HCT116 (cell line): ENCODE data around the gene OR2D3. TPM values are rescaled to one million over a fixed set of nuclear protein-coding genes. Genes with fewer than 3 reads are reported as not detected.

ENCODE experiments used
- ATAC-seq: fragments of 200-7000 bp; cut with Tn5 transposase; 2 replicates; pipeline ENCODE4 v1.9.1; 2020; ENCODE audit warnings: mild to moderate bottlenecking, moderate library complexity
- BruUV-seq: library from RNA; stranded (reverse); fragments of 400-500 nt; replicated peaks from 2 replicates; lab custom pipeline; 2021; lab: Mats Ljungman, UMichigan
- CTCF ChIA-PET: fragments of 300-600 bp; sonication (Branson Sonifier 250); formaldehyde crosslinking; loops from one replicate; lab custom pipeline; 2021; ENCODE audit warnings: antibody characterized with exemption; lab: Charles Lee
- POLR2A ChIA-PET: fragments of 300-600, 350-600 bp; sonication (Branson Sonifier 250); formaldehyde crosslinking; loops from one replicate; lab custom pipeline; 2021; ENCODE audit warnings: antibody characterized with exemption; lab: Charles Lee
- RAD21 ChIA-PET, 2 experiments: fragments of 300-600 bp; sonication (Branson Sonifier 250); formaldehyde crosslinking; loops; one replicate each; lab custom pipeline; 2023; ENCODE audit warnings: low total read pairs in 2 of 2; ENCODE audit not compliant: uncharacterized antibody in 2 of 2, unreplicated experiment in 2 of 2, low non-redundant PET in 1 of 2; lab: Charles Lee
- DNase-seq: peaks from one replicate; pipeline ENCODE4 v3.0.0-alpha.2; 2010; ENCODE audit warnings: low read depth, low spot score
- H2AFZ ChIP-seq: fragments of 200-600 bp; shearing (Covaris generic), sonication (generic); 2 replicates; pipeline ENCODE4 v1.6.1; 2017; ENCODE audit warnings: low read depth, mixed run types, mixed read lengths, antibody characterized with exemption, low read length; ENCODE audit not compliant: poor library complexity, severe bottlenecking
- H3K27ac ChIP-seq: 2 replicates; pipeline ENCODE4 v1.5.1; 2012; ENCODE audit warnings: low read depth, low read length
- H3K27me3 ChIP-seq: fragments of 200-600 bp; sonication (generic); 2 replicates; pipeline ENCODE4 v1.6.1; 2016; ENCODE audit warnings: mixed run types, low read length, mixed read lengths; ENCODE audit not compliant: insufficient read depth
- H3K36me3 ChIP-seq, 2 experiments: fragments of 200-500 bp in 1 of 2; fragments of 200-600 bp in 1 of 2; sonication (Bioruptor generic) in 1 of 2; sonication (generic) in 1 of 2; 2 replicates each; pipeline versions ENCODE4 v1.5.1 to v1.6.1; 2014 to 2016; ENCODE audit warnings: low read length in 2 of 2, inconsistent platforms in 1 of 2, mixed read lengths in 1 of 2, mixed run types in 1 of 2; ENCODE audit not compliant: insufficient read depth in 2 of 2, control insufficient read depth in 1 of 2
- H3K4me1 ChIP-seq, 2 experiments: fragments of 200-600 bp in 1 of 2; sonication (generic) in 1 of 2; 2 replicates each; pipeline versions ENCODE4 v1.5.1 to v1.6.1; 2012 to 2017; ENCODE audit warnings: low read length in 2 of 2, inconsistent platforms in 1 of 2, mild to moderate bottlenecking in 1 of 2, mixed read lengths in 1 of 2, mixed run types in 1 of 2, moderate library complexity in 1 of 2; ENCODE audit not compliant: insufficient read depth in 2 of 2, control insufficient read depth in 1 of 2
- H3K4me2 ChIP-seq: fragments of 200-600 bp; sonication (generic); 2 replicates; pipeline ENCODE4 v1.6.1; 2017; ENCODE audit warnings: mixed run types, low read length, mixed read lengths
- H3K4me3 ChIP-seq, 2 experiments: fragments of 200-600 bp in 1 of 2; sonication (generic) in 1 of 2; replicated peaks in 1 of 2; 2 replicates each; pipeline ENCODE4 v1.5.1; 2011 to 2016; ENCODE audit warnings: low read length in 2 of 2, control low read depth in 1 of 2, low read depth in 1 of 2, mild to moderate bottlenecking in 1 of 2, mixed read lengths in 1 of 2, mixed run types in 1 of 2
- H3K79me2 ChIP-seq: fragments of 200-600 bp; sonication (generic); 2 replicates; pipeline ENCODE4 v1.6.1; 2017; ENCODE audit warnings: mild to moderate bottlenecking, mixed run types, low read length, moderate library complexity, mixed read lengths; ENCODE audit not compliant: insufficient read depth
- H3K9ac ChIP-seq: fragments of 200-600 bp; sonication (generic); 2 replicates; pipeline ENCODE4 v1.6.1; 2016; ENCODE audit warnings: low read length, mixed read lengths
- H3K9me2 ChIP-seq: fragments of 200-600 bp; sonication (generic), shearing (Covaris generic); 2 replicates; pipeline ENCODE4 v1.6.1; 2017; ENCODE audit warnings: mixed run types, mild to moderate bottlenecking, moderate library complexity; ENCODE audit not compliant: insufficient read depth
- H3K9me3 ChIP-seq, 2 experiments: fragments of 200-500 bp in 1 of 2; fragments of 200-600 bp in 1 of 2; sonication (Bioruptor generic) in 1 of 2; sonication (generic) in 1 of 2; 2 replicates each; pipeline ENCODE4 v1.6.1; 2014 to 2017; ENCODE audit warnings: low read length in 2 of 2, mixed read lengths in 2 of 2, inconsistent platforms in 1 of 2, low read depth in 1 of 2, mild to moderate bottlenecking in 1 of 2, mixed run types in 1 of 2, moderate library complexity in 1 of 2; ENCODE audit not compliant: control insufficient read depth in 1 of 2, insufficient read depth in 1 of 2
- H4K20me1 ChIP-seq: fragments of 200-600 bp; sonication (generic), shearing (Covaris generic); 2 replicates; pipeline ENCODE4 v1.6.1; 2017; ENCODE audit warnings: mixed run types, mild to moderate bottlenecking, moderate library complexity; ENCODE audit not compliant: insufficient read depth
- CBX3 ChIP-seq: IDR thresholded peaks from 2 replicates; pipeline ENCODE4 v1.6.1; 2012; ENCODE audit warnings: low read depth
- EZH2 ChIP-seq: fragments of 200-600 bp; sonication (generic); IDR thresholded peaks from 2 replicates; pipeline ENCODE4 v1.6.1; 2017; ENCODE audit warnings: antibody characterized with exemption, mixed run types
- FOSL1 ChIP-seq: IDR thresholded peaks from 2 replicates; pipeline ENCODE4 v1.6.1; 2012; ENCODE audit warnings: low read depth
- POLR2A ChIP-seq: IDR thresholded peaks from 2 replicates; pipeline ENCODE4 v1.7.0; 2011; ENCODE audit warnings: borderline replicate concordance; ENCODE audit not compliant: insufficient read depth, insufficient read length; ENCODE audit errors: extremely low read depth
- POLR2AphosphoS5 ChIP-seq: IDR thresholded peaks from 2 replicates; pipeline ENCODE4 v1.6.1; 2011; ENCODE audit warnings: mild to moderate bottlenecking, low read depth, low read length, moderate library complexity
- RAD21 ChIP-seq: IDR thresholded peaks from 2 replicates; pipeline ENCODE4 v1.6.1; 2012; ENCODE audit warnings: low read depth, mild to moderate bottlenecking
- SRF ChIP-seq: IDR thresholded peaks from 2 replicates; pipeline ENCODE4 v1.6.1; 2012; ENCODE audit warnings: low read depth
- TCF7L2 ChIP-seq: IDR thresholded peaks from 2 replicates; pipeline ENCODE4 v1.7.0; 2011; ENCODE audit warnings: borderline replicate concordance, inconsistent platforms; ENCODE audit not compliant: insufficient read depth, insufficient read length; ENCODE audit errors: extremely low read depth
- intact Hi-C: fragments of 100-400 bp; cut with micrococcal nuclease; formaldehyde crosslinking; loops from 2 replicates; pipeline ENCODE4 v1.10.0; 2022
- total RNA-seq: library from RNA; stranded (reverse); gene quantifications from one replicate; pipeline ENCODE4 v1.2.1, GENCODE V29; 2021; ENCODE audit not compliant: unreplicated experiment
- TF ChIP-seq, protein P1 (sequence below): IDR thresholded peaks from 2 replicates; pipeline ENCODE4 v1.6.1; 2012
- TF ChIP-seq, protein P2 (sequence below): IDR thresholded peaks from 2 replicates; pipeline ENCODE4 v1.6.1; 2012; ENCODE audit warnings: low read depth
- TF ChIP-seq, protein P3 (sequence below), 3 experiments: fragments of 200-600 bp in 1 of 3; sonication (generic) in 1 of 3; IDR thresholded peaks in 2 of 3; conservative IDR thresholded peaks in 1 of 3; 2 replicates each; pipeline ENCODE4 v1.5.1; 2012 to 2017; ENCODE audit warnings: low read depth in 2 of 3, low read length in 2 of 3, antibody characterized with exemption in 1 of 3, borderline replicate concordance in 1 of 3, control low read depth in 1 of 3, mild to moderate bottlenecking in 1 of 3, mixed read lengths in 1 of 3, mixed run types in 1 of 3, moderate library complexity in 1 of 3; ENCODE audit not compliant: insufficient read depth in 1 of 3
- TF ChIP-seq, protein P4 (sequence below): IDR thresholded peaks from 2 replicates; pipeline ENCODE4 v1.6.1; 2011; ENCODE audit warnings: mild to moderate bottlenecking, low read length, moderate library complexity; ENCODE audit not compliant: insufficient replicate concordance; ENCODE audit errors: extremely low read depth

OR2D3 gene
- total RNA-seq, 1 experiment from 2014 or later, result not detected

GRCh38 chr11:6920702-6921101, at the start of gene OR2D3 (continued):
- no peak for TF ChIP-seq POLR2AphosphoS5

GRCh38 chr11:6871278-6871677, 49.5 kb upstream of the OR2D3 start:
- RAD21 ChIA-PET, result no interaction called here
- Histone ChIP-seq H3K36me3 (no peaks in the 10 kb centered on the region), H3K9me2 (no peaks in the 10 kb centered on the region), H3K9ac (no peak overlapping the region), H2AFZ (no peak overlapping the region), H3K27ac (no peak overlapping the region), H3K9me3 (no peaks in the 10 kb centered on the region), H3K4me3 (no peak overlapping the region), H3K4me2 (no peak overlapping the region), H3K4me1 (no peaks in the 10 kb centered on the region), H3K79me2 (no peaks in the 10 kb centered on the region), H3K27me3 (peaks cover 3% of the 10 kb centered on the region; the same call in 1 of the 2 replicates), H4K20me1 (no peaks in the 10 kb centered on the region)
- intact Hi-C loops, result no loop called here
- ATAC-seq (no peak), DNase-seq (no peak)
- BruUV-seq, result no TSS peak
- POLR2A ChIA-PET, result no interaction called here
- TF ChIP-seq, protein P1, sequence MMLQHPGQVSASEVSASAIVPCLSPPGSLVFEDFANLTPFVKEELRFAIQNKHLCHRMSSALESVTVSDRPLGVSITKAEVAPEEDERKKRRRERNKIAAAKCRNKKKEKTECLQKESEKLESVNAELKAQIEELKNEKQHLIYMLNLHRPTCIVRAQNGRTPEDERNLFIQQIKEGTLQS, result no peak
- TF ChIP-seq SRF (no peak), RAD21 (no peak), POLR2A (no peak), TCF7L2 (no peak), POLR2AphosphoS5 (no peak), CBX3 (no peak), EZH2 (no peak), FOSL1 (no peak)
- TF ChIP-seq, protein P2, sequence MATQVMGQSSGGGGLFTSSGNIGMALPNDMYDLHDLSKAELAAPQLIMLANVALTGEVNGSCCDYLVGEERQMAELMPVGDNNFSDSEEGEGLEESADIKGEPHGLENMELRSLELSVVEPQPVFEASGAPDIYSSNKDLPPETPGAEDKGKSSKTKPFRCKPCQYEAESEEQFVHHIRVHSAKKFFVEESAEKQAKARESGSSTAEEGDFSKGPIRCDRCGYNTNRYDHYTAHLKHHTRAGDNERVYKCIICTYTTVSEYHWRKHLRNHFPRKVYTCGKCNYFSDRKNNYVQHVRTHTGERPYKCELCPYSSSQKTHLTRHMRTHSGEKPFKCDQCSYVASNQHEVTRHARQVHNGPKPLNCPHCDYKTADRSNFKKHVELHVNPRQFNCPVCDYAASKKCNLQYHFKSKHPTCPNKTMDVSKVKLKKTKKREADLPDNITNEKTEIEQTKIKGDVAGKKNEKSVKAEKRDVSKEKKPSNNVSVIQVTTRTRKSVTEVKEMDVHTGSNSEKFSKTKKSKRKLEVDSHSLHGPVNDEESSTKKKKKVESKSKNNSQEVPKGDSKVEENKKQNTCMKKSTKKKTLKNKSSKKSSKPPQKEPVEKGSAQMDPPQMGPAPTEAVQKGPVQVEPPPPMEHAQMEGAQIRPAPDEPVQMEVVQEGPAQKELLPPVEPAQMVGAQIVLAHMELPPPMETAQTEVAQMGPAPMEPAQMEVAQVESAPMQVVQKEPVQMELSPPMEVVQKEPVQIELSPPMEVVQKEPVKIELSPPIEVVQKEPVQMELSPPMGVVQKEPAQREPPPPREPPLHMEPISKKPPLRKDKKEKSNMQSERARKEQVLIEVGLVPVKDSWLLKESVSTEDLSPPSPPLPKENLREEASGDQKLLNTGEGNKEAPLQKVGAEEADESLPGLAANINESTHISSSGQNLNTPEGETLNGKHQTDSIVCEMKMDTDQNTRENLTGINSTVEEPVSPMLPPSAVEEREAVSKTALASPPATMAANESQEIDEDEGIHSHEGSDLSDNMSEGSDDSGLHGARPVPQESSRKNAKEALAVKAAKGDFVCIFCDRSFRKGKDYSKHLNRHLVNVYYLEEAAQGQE, result no peak
- TF ChIP-seq, protein P3, sequence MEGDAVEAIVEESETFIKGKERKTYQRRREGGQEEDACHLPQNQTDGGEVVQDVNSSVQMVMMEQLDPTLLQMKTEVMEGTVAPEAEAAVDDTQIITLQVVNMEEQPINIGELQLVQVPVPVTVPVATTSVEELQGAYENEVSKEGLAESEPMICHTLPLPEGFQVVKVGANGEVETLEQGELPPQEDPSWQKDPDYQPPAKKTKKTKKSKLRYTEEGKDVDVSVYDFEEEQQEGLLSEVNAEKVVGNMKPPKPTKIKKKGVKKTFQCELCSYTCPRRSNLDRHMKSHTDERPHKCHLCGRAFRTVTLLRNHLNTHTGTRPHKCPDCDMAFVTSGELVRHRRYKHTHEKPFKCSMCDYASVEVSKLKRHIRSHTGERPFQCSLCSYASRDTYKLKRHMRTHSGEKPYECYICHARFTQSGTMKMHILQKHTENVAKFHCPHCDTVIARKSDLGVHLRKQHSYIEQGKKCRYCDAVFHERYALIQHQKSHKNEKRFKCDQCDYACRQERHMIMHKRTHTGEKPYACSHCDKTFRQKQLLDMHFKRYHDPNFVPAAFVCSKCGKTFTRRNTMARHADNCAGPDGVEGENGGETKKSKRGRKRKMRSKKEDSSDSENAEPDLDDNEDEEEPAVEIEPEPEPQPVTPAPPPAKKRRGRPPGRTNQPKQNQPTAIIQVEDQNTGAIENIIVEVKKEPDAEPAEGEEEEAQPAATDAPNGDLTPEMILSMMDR (IDR thresholded peaks at IDR 0.05 in 2 of 3, conservative IDR thresholded peaks at IDR 0.05 in 1 of 3; ENCODE audit: borderline replicate concordance in 1 of 3, insufficient read depth in 1 of 3, low read depth in 2 of 3, low read length in 2 of 3), result no peak
- TF ChIP-seq, protein P4, sequence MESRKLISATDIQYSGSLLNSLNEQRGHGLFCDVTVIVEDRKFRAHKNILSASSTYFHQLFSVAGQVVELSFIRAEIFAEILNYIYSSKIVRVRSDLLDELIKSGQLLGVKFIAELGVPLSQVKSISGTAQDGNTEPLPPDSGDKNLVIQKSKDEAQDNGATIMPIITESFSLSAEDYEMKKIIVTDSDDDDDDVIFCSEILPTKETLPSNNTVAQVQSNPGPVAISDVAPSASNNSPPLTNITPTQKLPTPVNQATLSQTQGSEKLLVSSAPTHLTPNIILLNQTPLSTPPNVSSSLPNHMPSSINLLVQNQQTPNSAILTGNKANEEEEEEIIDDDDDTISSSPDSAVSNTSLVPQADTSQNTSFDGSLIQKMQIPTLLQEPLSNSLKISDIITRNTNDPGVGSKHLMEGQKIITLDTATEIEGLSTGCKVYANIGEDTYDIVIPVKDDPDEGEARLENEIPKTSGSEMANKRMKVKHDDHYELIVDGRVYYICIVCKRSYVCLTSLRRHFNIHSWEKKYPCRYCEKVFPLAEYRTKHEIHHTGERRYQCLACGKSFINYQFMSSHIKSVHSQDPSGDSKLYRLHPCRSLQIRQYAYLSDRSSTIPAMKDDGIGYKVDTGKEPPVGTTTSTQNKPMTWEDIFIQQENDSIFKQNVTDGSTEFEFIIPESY, result no peak
- CTCF ChIA-PET, result no interaction called here
